ENCODE measurements around the gene LMAN2.

The LMAN2 gene

GRCh38 chr5:177325868-177326381 is 25.5 kb downstream of the LMAN2 start:
- no peak for DNase-seq

GRCh38 chr5:177320879-177321278 is 30.6 kb downstream of the LMAN2 start:
- peak; percentile 84 to 91 (median 88) for DNase-seq

- DNase-seq, result peak in 3 of 4 experiments; percentile 28 to 51 (median 49)
Measured at GRCh38 chr5:177319913-177320588, 31.4 kb downstream of the LMAN2 start.

- DNase-seq, result peak; percentile 87 to 91 (median 89)
Measured at GRCh38 chr5:177317959-177318377, 33.5 kb downstream of the LMAN2 start.

GRCh38 chr5:177316005-177316404 is 35.5 kb downstream of the LMAN2 start:
- no peak for DNase-seq

GRCh38 chr5:177315411-177315810 is 36.1 kb downstream of the LMAN2 start:
- DNase-seq, result no peak

GRCh38 chr5:177314376-177315342 is 36.8 kb downstream of the LMAN2 start:
- no peak for DNase-seq

GRCh38 chr5:177313561-177314259 is 37.8 kb downstream of the LMAN2 start:
- DNase-seq, result no peak

- peak in 2 of 4 experiments; percentile 47 to 64 for DNase-seq
Measured at GRCh38 chr5:177312649-177313181, 38.8 kb downstream of the LMAN2 start.

GRCh38 chr5:177311723-177312648 is 39.5 kb downstream of the LMAN2 start, which contains the start of gene MXD3:
Gene MXD3 (minus strand): TSS chr5:177311898. CDS start chr5:177311830, 68 bp downstream.
- DNase-seq, result peak; percentile 97 to 98 (median 97)

- DNase-seq, result no peak
Measured at GRCh38 chr5:177311392-177311722, 40.1 kb downstream of the LMAN2 start.

- DNase-seq, result peak; percentile 45 to 67 (median 58)
Measured at GRCh38 chr5:177310757-177311391, 40.6 kb downstream of the LMAN2 start.

- no peak for DNase-seq
Measured at GRCh38 chr5:177310332-177310731, 41.1 kb downstream of the LMAN2 start.

- peak; percentile 56 to 72 (median 60) for DNase-seq
Measured at GRCh38 chr5:177309351-177310191, 41.9 kb downstream of the LMAN2 start.

- no peak for DNase-seq
Measured at GRCh38 chr5:177308740-177309139, 42.7 kb downstream of the LMAN2 start.

- peak in 1 of 4 experiments; percentile 21 for DNase-seq
Measured at GRCh38 chr5:177307544-177308363, 43.7 kb downstream of the LMAN2 start.

- DNase-seq, result peak; percentile 88 to 97 (median 93)
Measured at GRCh38 chr5:177306674-177307543, 44.6 kb downstream of the LMAN2 start.

Data from suppressor macrophage (primary cell).